Activated CD4-positive, alpha-beta memory T cell treated with anti-CD3 and anti-CD28 coated beads, Interleukin-2, amount 10 ng/mL, durations not matched to agents 7 days and 5 days (primary cell): ENCODE results near the gene NSMCE1. TPM values are rescaled to one million over a fixed set of nuclear protein-coding genes. Genes with fewer than 3 reads are reported as not detected.
A peak's percentile ranks its signal among the peaks of the same experiment; 100 is the strongest.
"Not testable (repeated sequence)": the region's sequence is repeated elsewhere in the genome, so short reads cannot be mapped to it uniquely, and the experiment has no call there.

ENCODE experiments used
- CTCF ChIA-PET: fragments of 350-600 bp; sonication (Branson Sonifier 250); formaldehyde crosslinking; loops from one replicate; lab custom pipeline; 2021; ENCODE audit warnings: antibody characterized with exemption, inconsistent platforms; lab: Charles Lee
- POLR2A ChIA-PET: fragments of 350-600 bp; sonication (Branson Sonifier 250); formaldehyde crosslinking; loops from one replicate; lab custom pipeline; 2021; ENCODE audit warnings: antibody characterized with exemption; lab: Charles Lee
- DNase-seq: peaks from one replicate; pipeline ENCODE4 v3.0.0-alpha.2; 2020
- H3K27ac Mint-ChIP-seq: one replicate; pipeline ENCODE4 v1.8.0; 2021; ENCODE audit warnings: mild to moderate bottlenecking, mixed read lengths
- H3K27me3 Mint-ChIP-seq: one replicate; pipeline ENCODE4 v1.8.0; 2021; ENCODE audit warnings: mixed read lengths
- H3K36me3 Mint-ChIP-seq: one replicate; pipeline ENCODE4 v1.8.0; 2021; ENCODE audit warnings: low read depth, mixed read lengths
- H3K4me1 Mint-ChIP-seq: one replicate; pipeline ENCODE4 v1.8.0; 2021; ENCODE audit warnings: mixed read lengths
- H3K4me3 Mint-ChIP-seq: one replicate; pipeline ENCODE4 v1.8.0; 2021; ENCODE audit warnings: mild to moderate bottlenecking, mixed read lengths
- H3K9me3 Mint-ChIP-seq: one replicate; pipeline ENCODE4 v1.8.0; 2021; ENCODE audit warnings: mixed read lengths
- total RNA-seq, 2 experiments: library from RNA; stranded (reverse); gene quantifications; one replicate each; pipeline ENCODE4 v1.2.3, GENCODE V29; 2021

Gene NSMCE1
- total RNA-seq, 2 experiments from 2014 or later, result 100 to 106 TPM

GRCh38 chr16:27264151-27264550 lies 4.4 kb downstream of the NSMCE1 start:
- ChIA-PET CTCF (no interaction called here), POLR2A (interaction anchor here (1.2 to 1.6 kb wide), 2 partner anchors 25 to 29 kb away, joined by 3 to 4 read pairs; no protein-coding TSS in a partner anchor)
- no peak overlapping the region for H3K27ac Mint-ChIP-seq
- H3K27me3 Mint-ChIP-seq, result no peaks in the 10 kb centered on the region
- DNase-seq, result no peak
- H3K9me3 Mint-ChIP-seq, result no peaks in the 10 kb centered on the region
- peaks cover 52% of the 10 kb centered on the region for H3K4me1 Mint-ChIP-seq
- H3K36me3 Mint-ChIP-seq, result peaks cover 53% of the 10 kb centered on the region
- H3K4me3 Mint-ChIP-seq, result no peak overlapping the region

GRCh38 chr16:27262904-27263423 lies 5.6 kb downstream of the NSMCE1 start:
- not testable (repeated sequence) for H3K4me3 Mint-ChIP-seq, H3K27me3 Mint-ChIP-seq, H3K27ac Mint-ChIP-seq, H3K9me3 Mint-ChIP-seq, DNase-seq
- POLR2A ChIA-PET, result interaction anchor here (1.4 kb wide), 1 partner anchor 12 kb away, joined by 3 read pairs; no protein-coding TSS in a partner anchor
- H3K36me3 Mint-ChIP-seq, result peaks cover 54% of the 10 kb centered on the region
- CTCF ChIA-PET, result interaction anchor here (0.8 kb wide), 1 partner anchor 28 kb away, joined by 3 read pairs; no protein-coding TSS in a partner anchor
- peaks cover 55% of the 10 kb centered on the region for H3K4me1 Mint-ChIP-seq

DNA sequence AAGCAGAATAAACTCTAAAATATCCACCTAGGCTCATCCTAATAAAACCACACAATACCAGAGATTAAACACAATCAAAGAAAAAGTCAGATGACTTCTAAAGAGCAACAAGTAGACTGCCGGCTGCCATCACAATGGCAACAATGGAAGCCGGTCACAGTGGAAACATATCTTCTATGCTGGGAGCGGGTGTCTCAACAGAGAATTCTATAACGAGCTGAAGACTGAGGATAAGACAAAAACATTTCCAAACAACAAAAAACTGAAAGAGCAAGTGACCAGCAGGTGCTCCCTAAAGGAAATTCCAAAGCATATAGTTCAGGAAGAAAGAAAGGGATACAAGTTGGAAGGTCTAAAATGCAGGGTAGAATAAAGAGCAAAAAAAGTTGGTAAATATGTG lies 8.9 kb downstream of the NSMCE1 start:
- DNase-seq, result no peak
- Mint-ChIP-seq H3K36me3 (peaks cover 64% of the 10 kb centered on the region), H3K4me3 (no peak overlapping the region), H3K27me3 (no peaks in the 10 kb centered on the region), H3K9me3 (no peaks in the 10 kb centered on the region), H3K27ac (no peak overlapping the region), H3K4me1 (peaks cover 58% of the 10 kb centered on the region)
- CTCF ChIA-PET, result interaction anchor here (1.1 kb wide), 1 partner anchor 15 kb away, joined by 4 read pairs; no protein-coding TSS in a partner anchor
- POLR2A ChIA-PET, result interaction anchor here (1.0 kb wide), 1 partner anchor 23 kb away, joined by 5 read pairs; no protein-coding TSS in a partner anchor

GRCh38 chr16:27258241-27258734 lies 10.3 kb downstream of the NSMCE1 start:
- Mint-ChIP-seq H3K4me3 (no peak overlapping the region), H3K9me3 (no peaks in the 10 kb centered on the region), H3K27ac (no peak overlapping the region), H3K36me3 (peaks cover 65% of the 10 kb centered on the region), H3K4me1 (peaks cover 67% of the 10 kb centered on the region), H3K27me3 (no peaks in the 10 kb centered on the region)
- ChIA-PET POLR2A (no interaction called here), CTCF (interaction anchor here (2.9 kb wide), 1 partner anchor 23 kb away, joined by 10 read pairs; no protein-coding TSS in a partner anchor)
- DNase-seq, result no peak

- DNase-seq, result no peak
- no peaks in the 10 kb centered on the region for H3K9me3 Mint-ChIP-seq
- CTCF ChIA-PET, result interaction anchor here (1.6 to 2.9 kb wide), 2 partner anchors 22 to 78 kb away, joined by 4 to 10 read pairs; no protein-coding TSS in a partner anchor
- H3K4me1 Mint-ChIP-seq, result peaks cover 63% of the 10 kb centered on the region
- H3K27ac Mint-ChIP-seq, result no peak overlapping the region
- H3K4me3 Mint-ChIP-seq, result no peak overlapping the region
- POLR2A ChIA-PET, result interaction anchor here (0.6 to 1.6 kb wide), 2 partner anchors 19 to 45 kb away, joined by 3 to 7 read pairs; no protein-coding TSS in a partner anchor
- H3K27me3 Mint-ChIP-seq, result no peaks in the 10 kb centered on the region
- H3K36me3 Mint-ChIP-seq, result peaks cover 60% of the 10 kb centered on the region
These were observed 11.3 kb downstream of the NSMCE1 start for GRCh38 chr16:27257271-27257670.

- no peak overlapping the region for H3K4me3 Mint-ChIP-seq
- H3K36me3 Mint-ChIP-seq, result peaks cover 59% of the 10 kb centered on the region
- H3K27ac Mint-ChIP-seq, result no peak overlapping the region
- no peaks in the 10 kb centered on the region for H3K27me3 Mint-ChIP-seq
- H3K4me1 Mint-ChIP-seq, result peaks cover 64% of the 10 kb centered on the region
- CTCF ChIA-PET, result interaction anchor here (1.6 to 2.9 kb wide), 2 partner anchors 22 to 77 kb away, joined by 4 to 10 read pairs; no protein-coding TSS in a partner anchor
- no peaks in the 10 kb centered on the region for H3K9me3 Mint-ChIP-seq
- DNase-seq, result no peak
- POLR2A ChIA-PET, result interaction anchor here (0.6 to 1.6 kb wide), 2 partner anchors 19 to 45 kb away, joined by 3 to 7 read pairs; no protein-coding TSS in a partner anchor
These were observed 11.7 kb downstream of the NSMCE1 start for GRCh38 chr16:27256861-27257260.

DNA sequence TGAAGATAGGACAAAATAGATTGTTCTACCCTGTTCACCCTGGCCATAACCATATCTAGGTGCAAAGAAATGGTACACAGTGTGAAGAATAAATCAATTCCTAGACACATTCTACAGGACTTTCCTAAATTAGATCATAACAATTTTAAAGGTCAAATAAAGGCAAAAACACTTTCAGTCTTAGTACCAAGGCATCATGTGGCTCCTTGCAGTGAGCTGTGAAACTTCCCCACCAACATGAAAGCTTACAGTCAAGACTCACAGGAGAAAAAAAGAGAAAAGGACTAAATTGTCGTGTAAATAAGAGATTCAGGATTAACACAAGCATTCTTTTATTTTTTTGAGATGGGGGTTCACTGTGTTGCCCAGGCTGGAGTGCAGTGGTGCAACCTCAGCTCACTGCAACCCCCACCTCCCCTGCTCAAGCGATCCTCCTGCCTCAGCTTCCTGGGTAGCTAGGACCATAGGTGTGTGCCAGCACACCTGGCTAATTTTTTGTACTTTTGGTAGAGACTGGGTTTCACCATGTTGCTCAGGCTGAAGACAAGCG lies 14.2 kb downstream of the NSMCE1 start:
- CTCF ChIA-PET, result interaction anchor here (0.7 to 1.6 kb wide), 3 partner anchors 19 to 180 kb away, joined by 5 to 6 read pairs (median 5); no protein-coding TSS in a partner anchor
- Mint-ChIP-seq H3K4me1 (peaks cover 71% of the 10 kb centered on the region), H3K27me3 (no peaks in the 10 kb centered on the region), H3K4me3 (no peak overlapping the region), H3K9me3 (no peaks in the 10 kb centered on the region), H3K36me3 (peaks cover 68% of the 10 kb centered on the region), H3K27ac (peak overlapping the region; percentile 76)
- POLR2A ChIA-PET, result interaction anchor here (0.7 to 12.5 kb wide), 7 partner anchors 11 to 69 kb away, joined by 3 to 114 read pairs (median 3); no protein-coding TSS in a partner anchor
- DNase-seq, result no peak

DNA sequence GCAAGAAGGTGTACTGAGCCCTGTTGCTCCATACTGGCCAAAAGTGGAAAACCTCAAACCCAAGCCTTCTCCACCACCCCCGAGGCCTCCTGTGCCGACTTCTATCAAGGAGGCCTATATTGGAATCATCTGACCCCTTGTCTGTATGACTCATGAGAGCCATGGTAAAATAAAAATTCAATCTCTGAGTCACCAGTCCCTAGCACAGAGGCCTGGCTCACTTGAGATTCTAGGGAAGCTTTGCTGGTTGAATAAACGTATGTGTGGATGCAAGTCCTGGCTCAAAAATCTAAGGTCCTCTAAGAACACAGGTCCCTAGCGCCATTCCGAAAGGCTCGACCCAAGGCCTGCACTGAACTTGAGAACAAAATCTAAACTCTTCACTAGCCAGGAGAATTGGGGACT lies 15.0 kb downstream of the NSMCE1 start:
- H3K9me3 Mint-ChIP-seq, result no peaks in the 10 kb centered on the region
- peaks cover 69% of the 10 kb centered on the region for H3K4me1 Mint-ChIP-seq
- CTCF ChIA-PET, result no interaction called here
- H3K27me3 Mint-ChIP-seq, result no peaks in the 10 kb centered on the region
- POLR2A ChIA-PET, result interaction anchor here (0.8 to 12.5 kb wide), 6 partner anchors 16 to 65 kb away, joined by 3 to 114 read pairs (median 3); no protein-coding TSS in a partner anchor
- peak overlapping the region; percentile 38 for H3K27ac Mint-ChIP-seq
- peaks cover 69% of the 10 kb centered on the region for H3K36me3 Mint-ChIP-seq
- H3K4me3 Mint-ChIP-seq, result no peak overlapping the region
- DNase-seq, result no peak

GRCh38 chr16:27252206-27252585 lies 16.4 kb downstream of the NSMCE1 start:
- H3K4me3 Mint-ChIP-seq, result no peak overlapping the region
- no peak overlapping the region for H3K27ac Mint-ChIP-seq
- ChIA-PET CTCF (no interaction called here), POLR2A (interaction anchor here (1.0 to 12.5 kb wide), 2 partner anchors 15 to 48 kb away, joined by 3 to 114 read pairs; no protein-coding TSS in a partner anchor)
- no peaks in the 10 kb centered on the region for H3K27me3 Mint-ChIP-seq
- peaks cover 3% of the 10 kb centered on the region for H3K9me3 Mint-ChIP-seq
- DNase-seq, result no peak
- H3K4me1 Mint-ChIP-seq, result peaks cover 71% of the 10 kb centered on the region
- H3K36me3 Mint-ChIP-seq, result peaks cover 76% of the 10 kb centered on the region

- CTCF ChIA-PET, result interaction anchor here (0.6 to 1.8 kb wide), 2 partner anchors 17 to 24 kb away, joined by 3 to 5 read pairs; no protein-coding TSS in a partner anchor
- DNase-seq, result no peak
- H3K4me3 Mint-ChIP-seq, result no peak overlapping the region
These were observed 16.9 kb downstream of the NSMCE1 start for GRCh38 chr16:27251541-27252205.

DNA sequence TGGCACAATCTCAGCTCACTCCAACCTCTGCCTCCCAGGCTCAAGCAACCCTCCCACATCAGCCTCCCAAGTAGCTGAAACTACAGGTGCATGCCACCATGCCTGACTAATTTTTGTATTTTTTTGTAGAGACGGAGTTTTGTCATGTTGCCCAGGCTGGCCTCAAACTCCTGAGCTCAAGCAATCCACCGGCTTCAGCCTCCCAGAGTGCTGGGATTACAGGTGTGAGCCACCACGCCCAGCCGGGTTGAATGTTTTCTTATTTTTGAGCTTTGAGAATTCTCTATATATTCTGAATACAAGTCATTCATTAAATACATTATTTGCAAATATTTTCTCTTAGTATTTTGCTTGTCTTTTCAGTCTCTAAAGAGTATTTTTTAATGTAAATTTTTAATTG lies 19.7 kb downstream of the NSMCE1 start:
- H3K9me3 Mint-ChIP-seq, H3K4me3 Mint-ChIP-seq, H3K27ac Mint-ChIP-seq, H3K27me3 Mint-ChIP-seq, DNase-seq: not testable (repeated sequence)
- H3K36me3 Mint-ChIP-seq, result peaks cover 71% of the 10 kb centered on the region
- peaks cover 77% of the 10 kb centered on the region for H3K4me1 Mint-ChIP-seq
- CTCF ChIA-PET, result interaction anchor here (1.8 kb wide), 1 partner anchor 69 kb away, joined by 5 read pairs; no protein-coding TSS in a partner anchor
- POLR2A ChIA-PET, result interaction anchor here (1.4 to 12.5 kb wide), 3 partner anchors 12 to 69 kb away, joined by 3 to 114 read pairs (median 6); partner anchors contain the start of gene KDM8

More at GRCh38 chr16:27251541-27252205, 16.9 kb downstream of the NSMCE1 start:
- H3K27me3 Mint-ChIP-seq, result no peaks in the 10 kb centered on the region
- peaks cover 72% of the 10 kb centered on the region for H3K4me1 Mint-ChIP-seq
- POLR2A ChIA-PET, result interaction anchor here (12.5 kb wide), 1 partner anchor 14 kb away, joined by 114 read pairs; no protein-coding TSS in a partner anchor
- H3K27ac Mint-ChIP-seq, result no peak overlapping the region
- H3K9me3 Mint-ChIP-seq, result peaks cover 3% of the 10 kb centered on the region
- peaks cover 76% of the 10 kb centered on the region for H3K36me3 Mint-ChIP-seq

- H3K27ac Mint-ChIP-seq, result no peak overlapping the region
- POLR2A ChIA-PET, result interaction anchor here (1.4 to 12.5 kb wide), 2 partner anchors 11 to 44 kb away, joined by 3 to 114 read pairs; partner anchors contain the start of gene KDM8
- H3K4me1 Mint-ChIP-seq, result peaks cover 75% of the 10 kb centered on the region
- DNase-seq, result no peak
- H3K27me3 Mint-ChIP-seq, result no peaks in the 10 kb centered on the region
- H3K4me3 Mint-ChIP-seq, result no peak overlapping the region
- H3K9me3 Mint-ChIP-seq, result peaks cover 3% of the 10 kb centered on the region
- peaks cover 67% of the 10 kb centered on the region for H3K36me3 Mint-ChIP-seq
- CTCF ChIA-PET, result interaction anchor here (0.8 to 1.8 kb wide), 3 partner anchors 13 to 69 kb away, joined by 5 to 10 read pairs (median 5); no protein-coding TSS in a partner anchor
These were observed 20.5 kb downstream of the NSMCE1 start for GRCh38 chr16:27248036-27248435.
